Glutamatergic neuron (in vitro differentiated cells): ENCODE measurements around the gene NIT1. TPM values are rescaled to one million over a fixed set of nuclear protein-coding genes. Genes with fewer than 3 reads are reported as not detected.

ENCODE experiments used
- DNase-seq: peaks from one replicate; pipeline ENCODE4 v3.0.0; 2022
- H3K27ac Mint-ChIP-seq: one replicate; pipeline ENCODE4 v1.8.0; 2020; ENCODE audit warnings: mild to moderate bottlenecking, mixed read lengths, inconsistent platforms; ENCODE audit not compliant: unreplicated experiment
- H3K27me3 Mint-ChIP-seq: one replicate; pipeline ENCODE4 v1.8.0; 2020; ENCODE audit warnings: mild to moderate bottlenecking, moderate library complexity, mixed read lengths, inconsistent platforms; ENCODE audit not compliant: unreplicated experiment
- H3K36me3 Mint-ChIP-seq: one replicate; pipeline ENCODE4 v1.8.0; 2020; ENCODE audit warnings: mild to moderate bottlenecking, mixed read lengths, inconsistent platforms; ENCODE audit not compliant: unreplicated experiment
- H3K4me1 Mint-ChIP-seq: one replicate; pipeline ENCODE4 v1.8.0; 2020; ENCODE audit warnings: mild to moderate bottlenecking, low read depth, mixed read lengths, inconsistent platforms; ENCODE audit not compliant: unreplicated experiment
- H3K4me3 Mint-ChIP-seq: one replicate; pipeline ENCODE4 v1.8.0; 2020; ENCODE audit warnings: mild to moderate bottlenecking, mixed read lengths, inconsistent platforms; ENCODE audit not compliant: unreplicated experiment
- H3K9me3 Mint-ChIP-seq: one replicate; pipeline ENCODE4 v1.8.0; 2020; ENCODE audit warnings: mild to moderate bottlenecking, moderate library complexity, mixed read lengths, inconsistent platforms; ENCODE audit not compliant: unreplicated experiment
- total RNA-seq: library from RNA; stranded (reverse); fragmentation: NEBNext Ultra II Directional; extraction: Animal tissue kit (Norgen Biotek cat#: 25700); gene quantifications from one replicate; pipeline ENCODE4 v1.2.1, GENCODE V29; 2021; ENCODE audit not compliant: unreplicated experiment
- TF ChIP-seq, protein P1 (sequence below): fragments of 200-600 bp; sonication (generic); IDR thresholded peaks from one replicate; pipeline ENCODE4 v1.5.0; 2021; ENCODE audit not compliant: partially characterized antibody, unreplicated experiment

The NIT1 gene
- total RNA-seq, 1 donor from 2014 or later, result 40.2 TPM

DNA sequence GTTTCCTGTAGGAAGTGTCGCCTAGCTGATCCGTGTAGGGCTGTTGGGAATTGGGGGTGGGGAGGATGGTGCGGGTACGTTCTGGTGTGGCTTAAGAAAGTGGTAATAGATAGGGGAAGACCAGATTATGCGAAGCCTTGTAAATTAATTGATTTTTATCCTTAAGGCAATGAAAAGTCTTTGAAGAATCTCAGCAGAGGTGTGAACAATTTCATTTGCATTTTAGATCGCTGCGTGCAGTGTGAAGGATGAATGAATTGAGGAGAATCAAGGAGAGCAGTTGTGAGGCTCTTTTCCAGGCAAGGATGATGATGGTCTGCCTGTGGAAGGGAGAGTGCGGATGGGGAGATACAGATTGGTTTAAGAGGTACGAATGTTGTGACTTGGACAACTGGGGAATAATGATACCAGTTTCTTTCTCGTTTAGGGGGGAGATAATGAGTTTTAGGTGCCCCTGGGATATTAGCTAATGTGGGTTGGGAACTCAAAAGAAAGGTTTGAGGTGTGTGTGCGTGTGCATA lies 15.4 kb downstream of the NIT1 start:
- peaks cover 3% of the 10 kb centered on the region for H3K27me3 Mint-ChIP-seq
- H3K9me3 Mint-ChIP-seq, result no peaks in the 10 kb centered on the region
- no peaks in the 10 kb centered on the region for H3K36me3 Mint-ChIP-seq
- H3K27ac Mint-ChIP-seq, result no peak overlapping the region
- DNase-seq, result no peak
- TF ChIP-seq, protein P1, sequence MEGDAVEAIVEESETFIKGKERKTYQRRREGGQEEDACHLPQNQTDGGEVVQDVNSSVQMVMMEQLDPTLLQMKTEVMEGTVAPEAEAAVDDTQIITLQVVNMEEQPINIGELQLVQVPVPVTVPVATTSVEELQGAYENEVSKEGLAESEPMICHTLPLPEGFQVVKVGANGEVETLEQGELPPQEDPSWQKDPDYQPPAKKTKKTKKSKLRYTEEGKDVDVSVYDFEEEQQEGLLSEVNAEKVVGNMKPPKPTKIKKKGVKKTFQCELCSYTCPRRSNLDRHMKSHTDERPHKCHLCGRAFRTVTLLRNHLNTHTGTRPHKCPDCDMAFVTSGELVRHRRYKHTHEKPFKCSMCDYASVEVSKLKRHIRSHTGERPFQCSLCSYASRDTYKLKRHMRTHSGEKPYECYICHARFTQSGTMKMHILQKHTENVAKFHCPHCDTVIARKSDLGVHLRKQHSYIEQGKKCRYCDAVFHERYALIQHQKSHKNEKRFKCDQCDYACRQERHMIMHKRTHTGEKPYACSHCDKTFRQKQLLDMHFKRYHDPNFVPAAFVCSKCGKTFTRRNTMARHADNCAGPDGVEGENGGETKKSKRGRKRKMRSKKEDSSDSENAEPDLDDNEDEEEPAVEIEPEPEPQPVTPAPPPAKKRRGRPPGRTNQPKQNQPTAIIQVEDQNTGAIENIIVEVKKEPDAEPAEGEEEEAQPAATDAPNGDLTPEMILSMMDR, result no peak
- H3K4me3 Mint-ChIP-seq, result no peak overlapping the region
- peaks cover 15% of the 10 kb centered on the region for H3K4me1 Mint-ChIP-seq

DNA sequence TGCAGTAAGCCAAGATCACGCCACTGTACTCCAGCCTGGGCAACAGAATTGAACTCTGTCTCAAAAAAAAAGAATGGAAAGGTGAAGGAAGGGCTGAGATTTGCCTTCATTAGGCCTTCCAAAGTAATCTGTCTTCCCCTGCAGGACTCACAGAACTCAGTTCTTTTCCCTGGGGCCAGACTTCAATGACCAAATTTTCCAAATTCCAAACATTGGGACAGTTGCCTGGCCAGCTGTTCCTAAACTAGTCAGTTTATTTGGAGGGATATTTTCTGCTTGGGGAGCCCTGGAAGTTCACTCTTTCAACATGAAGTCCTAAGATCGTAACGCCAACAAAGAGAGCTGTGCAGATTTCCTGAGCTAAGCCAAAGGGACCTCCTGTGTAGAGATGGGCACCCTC lies 20.0 kb downstream of the NIT1 start:
- Mint-ChIP-seq H3K36me3 (no peaks in the 10 kb centered on the region), H3K27me3 (no peaks in the 10 kb centered on the region), H3K4me1 (no peaks in the 10 kb centered on the region), H3K9me3 (peaks cover 2% of the 10 kb centered on the region), H3K27ac (no peak overlapping the region), H3K4me3 (no peak overlapping the region)
- no peak for DNase-seq
- TF ChIP-seq, protein P1, result no peak

DNA sequence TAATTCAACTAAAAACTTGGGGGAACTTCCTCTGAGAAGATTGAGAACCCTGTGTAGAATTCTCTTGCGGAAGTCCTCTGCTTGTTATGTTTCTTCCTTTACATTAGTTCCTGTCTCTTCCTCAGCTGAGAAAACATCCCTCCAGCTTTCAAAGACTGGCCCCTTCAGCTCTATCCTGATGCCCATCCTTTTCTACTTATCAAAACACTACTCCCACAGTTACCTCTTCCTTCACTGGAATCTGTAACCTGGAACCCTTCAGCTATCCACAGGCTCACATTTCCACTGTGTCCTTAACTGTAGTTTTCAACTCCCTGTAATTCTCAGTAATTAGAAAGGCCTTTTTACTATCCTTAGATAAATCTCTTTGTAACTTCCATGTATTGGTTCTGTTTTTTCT lies 20.5 kb downstream of the NIT1 start:
- Mint-ChIP-seq H3K27me3 (no peaks in the 10 kb centered on the region), H3K9me3 (peaks cover 2% of the 10 kb centered on the region), H3K4me3 (no peak overlapping the region), H3K27ac (no peak overlapping the region), H3K36me3 (no peaks in the 10 kb centered on the region), H3K4me1 (no peaks in the 10 kb centered on the region)
- no peak for DNase-seq
- TF ChIP-seq, protein P1, result no peak

DNA sequence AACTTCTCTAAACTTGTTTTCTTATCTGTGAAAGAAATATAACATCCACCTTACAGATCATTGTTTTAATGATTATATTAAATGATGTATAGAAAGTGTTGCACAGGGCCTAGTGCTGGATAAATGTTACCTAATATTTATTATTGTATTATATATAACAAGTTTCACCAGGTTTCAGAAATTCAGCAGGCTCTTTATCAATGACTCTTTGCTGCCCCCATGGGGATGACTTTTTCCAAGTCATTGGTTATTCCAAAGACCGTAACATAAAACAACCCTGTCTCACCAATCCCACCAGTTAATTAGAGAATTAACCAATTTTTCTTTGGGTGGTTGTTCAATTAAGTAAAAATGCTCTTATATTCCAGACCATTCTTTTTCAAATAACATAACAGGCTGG lies 21.9 kb downstream of the NIT1 start:
- Mint-ChIP-seq H3K27ac (no peak overlapping the region), H3K4me3 (no peak overlapping the region), H3K9me3 (peaks cover 2% of the 10 kb centered on the region), H3K27me3 (no peaks in the 10 kb centered on the region), H3K4me1 (no peaks in the 10 kb centered on the region), H3K36me3 (no peaks in the 10 kb centered on the region)
- TF ChIP-seq, protein P1, result peak; percentile 57
- no peak for DNase-seq

DNA sequence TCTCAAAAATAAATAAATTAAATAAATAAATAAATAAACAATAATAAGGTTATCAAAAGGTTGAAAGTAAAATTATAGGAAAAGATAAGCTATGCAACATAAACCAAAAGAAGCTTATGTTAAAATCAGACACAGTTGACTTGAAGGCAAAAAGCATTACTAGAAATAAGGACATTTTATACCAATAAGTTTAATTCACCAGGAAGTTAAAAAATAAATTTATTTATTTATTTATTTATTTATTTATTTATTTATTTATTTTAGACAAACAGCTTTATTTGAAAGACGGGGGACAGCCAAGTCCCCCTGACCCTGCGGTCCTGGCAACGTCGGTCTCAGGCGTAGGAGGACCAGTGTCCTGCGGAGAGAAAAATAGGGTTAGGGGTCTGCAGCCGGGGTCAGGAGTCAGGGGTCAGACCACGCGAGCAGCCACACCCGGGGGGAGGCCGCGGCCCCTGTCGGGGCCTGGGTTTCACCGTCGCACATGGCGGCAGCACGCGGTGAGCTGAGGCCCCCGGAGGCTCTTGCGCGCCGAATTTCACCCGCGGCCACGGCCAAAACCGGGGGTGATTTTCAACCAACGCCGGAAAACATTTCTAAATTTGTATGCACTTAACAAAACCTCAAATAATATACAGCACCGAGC lies 23.0 kb downstream of the NIT1 start:
- Mint-ChIP-seq H3K27me3 (no peaks in the 10 kb centered on the region), H3K9me3 (peaks cover 2% of the 10 kb centered on the region), H3K36me3 (no peaks in the 10 kb centered on the region), H3K4me1 (no peaks in the 10 kb centered on the region), H3K27ac (no peak overlapping the region), H3K4me3 (no peak overlapping the region)
- TF ChIP-seq, protein P1, result no peak
- DNase-seq, result no peak
